Activated naive CD8-positive, alpha-beta T cell (primary cell): ENCODE measurements around the gene KLHDC2.
A peak's percentile ranks its signal among the peaks of the same experiment; 100 is the strongest.
"Not testable (repeated sequence)": the region's sequence is repeated elsewhere in the genome, so short reads cannot be mapped to it uniquely, and the experiment has no call there.

Experiments
- H3K27ac Mint-ChIP-seq: one replicate; pipeline ENCODE4 v1.8.0; 2021; ENCODE audit warnings: mixed read lengths
- H3K27me3 Mint-ChIP-seq: one replicate; pipeline ENCODE4 v1.8.0; 2021; ENCODE audit warnings: mixed read lengths
- H3K36me3 Mint-ChIP-seq: one replicate; pipeline ENCODE4 v1.8.0; 2021; ENCODE audit warnings: mixed read lengths
- H3K4me1 Mint-ChIP-seq: one replicate; pipeline ENCODE4 v1.8.0; 2021; ENCODE audit warnings: low read depth, mixed read lengths
- H3K4me3 Mint-ChIP-seq: one replicate; pipeline ENCODE4 v1.8.0; 2021; ENCODE audit warnings: mild to moderate bottlenecking, mixed read lengths
- H3K9me3 Mint-ChIP-seq: one replicate; pipeline ENCODE4 v1.8.0; 2021; ENCODE audit warnings: low read depth, mixed read lengths

KLHDC2 gene

GRCh38 chr14:49767571-49768300 lies at the start of gene KLHDC2:
Gene KLHDC2, plus strand, starts transcription at chr14:49768153. Its CDS starts 316 bp downstream, at chr14:49768469.
- Mint-ChIP-seq H3K27me3 (no peaks in the 10 kb centered on the region), H3K4me1 (peaks cover 33% of the 10 kb centered on the region), H3K9me3 (no peaks in the 10 kb centered on the region), H3K27ac (peak within 1 kb of the TSS; percentile 99), H3K4me3 (peak within 1 kb of the TSS; percentile 96), H3K36me3 (no peaks in the 10 kb centered on the region)

GRCh38 chr14:49720744-49721143 lies 47.2 kb upstream of the KLHDC2 start:
- H3K9me3 Mint-ChIP-seq: no peaks in the 10 kb centered on the region
- no peaks in the 10 kb centered on the region for H3K4me1 Mint-ChIP-seq
- no peaks in the 10 kb centered on the region for H3K27me3 Mint-ChIP-seq
- no peak overlapping the region for H3K4me3 Mint-ChIP-seq
- no peak overlapping the region for H3K27ac Mint-ChIP-seq
- peaks cover 33% of the 10 kb centered on the region for H3K36me3 Mint-ChIP-seq

- not testable (repeated sequence) for H3K4me3 Mint-ChIP-seq, H3K9me3 Mint-ChIP-seq, H3K27ac Mint-ChIP-seq, H3K27me3 Mint-ChIP-seq, H3K4me1 Mint-ChIP-seq
- H3K36me3 Mint-ChIP-seq: peaks cover 30% of the 10 kb centered on the region
These were observed 46.1 kb upstream of the KLHDC2 start for GRCh38 chr14:49721733-49722435.

GRCh38 chr14:49727171-49727570 lies 40.8 kb upstream of the KLHDC2 start:
- H3K4me1 Mint-ChIP-seq: no peaks in the 10 kb centered on the region
- H3K9me3 Mint-ChIP-seq: no peaks in the 10 kb centered on the region
- H3K27ac Mint-ChIP-seq: no peak overlapping the region
- peaks cover 10% of the 10 kb centered on the region for H3K36me3 Mint-ChIP-seq
- H3K4me3 Mint-ChIP-seq: no peak overlapping the region
- H3K27me3 Mint-ChIP-seq: no peaks in the 10 kb centered on the region

GRCh38 chr14:49732896-49733295 lies 35.1 kb upstream of the KLHDC2 start:
- Mint-ChIP-seq H3K27ac (no peak overlapping the region), H3K4me1 (no peaks in the 10 kb centered on the region), H3K36me3 (peaks cover 3% of the 10 kb centered on the region), H3K4me3 (no peak overlapping the region), H3K9me3 (no peaks in the 10 kb centered on the region), H3K27me3 (no peaks in the 10 kb centered on the region)

- Mint-ChIP-seq H3K4me3 (no peak overlapping the region), H3K27me3 (no peaks in the 10 kb centered on the region), H3K4me1 (no peaks in the 10 kb centered on the region), H3K27ac (no peak overlapping the region), H3K36me3 (peaks cover 3% of the 10 kb centered on the region), H3K9me3 (no peaks in the 10 kb centered on the region)
These were observed 34.1 kb upstream of the KLHDC2 start for GRCh38 chr14:49733836-49734235.

GRCh38 chr14:49735669-49736068 lies 32.3 kb upstream of the KLHDC2 start:
- H3K27ac Mint-ChIP-seq, H3K4me1 Mint-ChIP-seq, H3K36me3 Mint-ChIP-seq, H3K9me3 Mint-ChIP-seq, H3K4me3 Mint-ChIP-seq, H3K27me3 Mint-ChIP-seq: not testable (repeated sequence)

- H3K9me3 Mint-ChIP-seq: no peaks in the 10 kb centered on the region
- H3K4me3 Mint-ChIP-seq: no peak overlapping the region
These were observed 22.8 kb upstream of the KLHDC2 start for GRCh38 chr14:49745191-49745590.

GRCh38 chr14:49746476-49746875 lies 21.5 kb upstream of the KLHDC2 start:
- not testable (repeated sequence) for H3K9me3 Mint-ChIP-seq

More at GRCh38 chr14:49745191-49745590, 22.8 kb upstream of the KLHDC2 start:
- no peak overlapping the region for H3K27ac Mint-ChIP-seq
- H3K36me3 Mint-ChIP-seq: peaks cover 10% of the 10 kb centered on the region
- H3K27me3 Mint-ChIP-seq: no peaks in the 10 kb centered on the region
- H3K4me1 Mint-ChIP-seq: no peaks in the 10 kb centered on the region

GRCh38 chr14:49754570-49755097 lies 13.3 kb upstream of the KLHDC2 start:
- Mint-ChIP-seq H3K4me1 (no peaks in the 10 kb centered on the region), H3K36me3 (peaks cover 6% of the 10 kb centered on the region), H3K9me3 (no peaks in the 10 kb centered on the region), H3K4me3 (no peak overlapping the region), H3K27ac (no peak overlapping the region), H3K27me3 (no peaks in the 10 kb centered on the region)

More at GRCh38 chr14:49746476-49746875, 21.5 kb upstream of the KLHDC2 start:
- not testable (repeated sequence) for H3K27ac Mint-ChIP-seq, H3K4me1 Mint-ChIP-seq, H3K4me3 Mint-ChIP-seq, H3K36me3 Mint-ChIP-seq, H3K27me3 Mint-ChIP-seq

- H3K27ac Mint-ChIP-seq: no peak overlapping the region
- no peak overlapping the region for H3K4me3 Mint-ChIP-seq
- H3K9me3 Mint-ChIP-seq: no peaks in the 10 kb centered on the region
- no peaks in the 10 kb centered on the region for H3K4me1 Mint-ChIP-seq
- H3K27me3 Mint-ChIP-seq: no peaks in the 10 kb centered on the region
- H3K36me3 Mint-ChIP-seq: peaks cover 6% of the 10 kb centered on the region
These were observed 12.6 kb upstream of the KLHDC2 start for GRCh38 chr14:49755378-49755777.

GRCh38 chr14:49761839-49762551 lies 6.0 kb upstream of the KLHDC2 start:
- no peaks in the 10 kb centered on the region for H3K27me3 Mint-ChIP-seq
- no peak overlapping the region for H3K4me3 Mint-ChIP-seq
- peaks cover 3% of the 10 kb centered on the region for H3K4me1 Mint-ChIP-seq
- H3K9me3 Mint-ChIP-seq: no peaks in the 10 kb centered on the region
- no peak overlapping the region for H3K27ac Mint-ChIP-seq
- H3K36me3 Mint-ChIP-seq: no peaks in the 10 kb centered on the region

GRCh38 chr14:49766839-49767238 lies 1.1 kb upstream of the KLHDC2 start:
- no peaks in the 10 kb centered on the region for H3K36me3 Mint-ChIP-seq
- H3K27ac Mint-ChIP-seq: peak overlapping the region; percentile 99
- H3K4me3 Mint-ChIP-seq: peak overlapping the region; percentile 95
- peaks cover 33% of the 10 kb centered on the region for H3K4me1 Mint-ChIP-seq
- no peaks in the 10 kb centered on the region for H3K9me3 Mint-ChIP-seq
- no peaks in the 10 kb centered on the region for H3K27me3 Mint-ChIP-seq

GRCh38 chr14:49767270-49767570 lies 733 bp upstream of the KLHDC2 start:
- Mint-ChIP-seq H3K27me3 (no peaks in the 10 kb centered on the region), H3K4me1 (peaks cover 33% of the 10 kb centered on the region), H3K36me3 (no peaks in the 10 kb centered on the region), H3K4me3 (peak overlapping the region; percentile 95), H3K9me3 (no peaks in the 10 kb centered on the region), H3K27ac (peak overlapping the region; percentile 99)
